ENCODE measurements around the gene TP73. TPM values are rescaled to one million over a fixed set of nuclear protein-coding genes. Genes with fewer than 3 reads are reported as not detected.

Gene TP73
- total and polyA plus RNA-seq, 12 donors = 0.03 to 0.58 (median 0.15) TPM; not detected in 7

GRCh38 chr1:3604997-3605823, 47.1 kb upstream of the TP73 start:
- intact Hi-C loops (cut with DNase I) = no loop called here
- no peak for TF ChIP-seq CTCF (IDR thresholded peaks at IDR 0.05)
- Histone ChIP-seq H3K4me1 (peaks cover 0 to 5% (median 2%) of the 10 kb centered on the region in 9 donors), H3K27ac (no peak overlapping the region), H3K27me3 (peaks cover 0 to 44% (median 23%) of the 10 kb centered on the region in 7 donors), H3K36me3 (no peaks in the 10 kb centered on the region), H3K4me3 (no peak overlapping the region), H3K9me3 (no peaks in the 10 kb centered on the region)
- no peak for ATAC-seq
- 82 to 89% methylated on average over 7 of the region's 7 CpGs for WGBS, 2 donors
- no peak for DNase-seq

DNA sequence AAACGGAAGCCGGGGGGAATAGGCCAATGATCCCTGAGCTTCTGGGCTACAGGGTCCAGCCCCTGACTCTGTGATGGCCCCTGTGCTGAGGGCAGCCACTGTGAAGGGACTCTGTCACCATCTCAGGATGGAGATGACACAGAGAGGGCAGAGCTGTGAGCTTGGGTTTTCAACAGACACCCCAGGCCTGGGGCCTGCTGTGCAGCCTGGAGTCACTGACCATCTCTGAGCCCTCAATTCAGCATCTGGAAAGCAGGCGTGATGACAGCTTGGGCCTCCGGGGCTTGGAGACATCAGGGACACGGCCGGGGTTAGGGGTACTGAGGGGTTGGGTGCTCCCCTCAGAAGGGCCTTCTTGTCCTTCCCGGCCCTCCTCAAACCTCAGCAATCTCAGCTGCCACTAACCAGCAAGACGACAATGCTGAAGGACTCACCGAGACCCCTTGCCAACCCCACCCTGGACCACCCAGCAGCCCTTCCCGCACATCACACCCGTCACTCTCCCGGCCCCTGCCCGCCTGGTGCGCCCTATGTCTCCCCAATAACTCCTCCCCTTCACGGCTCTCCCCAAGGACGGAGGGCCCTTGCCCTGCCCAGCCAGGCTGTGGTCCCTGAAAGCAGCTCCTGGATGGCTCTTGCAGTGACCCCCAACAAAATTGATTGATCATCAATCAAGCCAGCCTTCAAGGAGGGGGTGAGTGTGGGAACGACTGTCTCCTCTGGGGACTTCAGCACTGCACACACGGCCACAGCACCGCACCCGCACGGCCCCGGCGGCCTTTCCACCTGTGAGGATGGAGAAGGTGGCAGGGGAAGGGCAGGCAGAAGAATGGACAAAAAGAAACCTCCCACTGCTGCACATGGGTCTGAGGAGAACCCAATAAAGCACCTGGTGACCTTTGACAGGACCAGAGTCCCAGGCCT, 45.3 kb upstream of the TP73 start:
- DNase-seq = no peak
- 89 to 92% methylated on average over 23 of the region's 23 CpGs for WGBS, 2 donors
- no peak for ATAC-seq
- Histone ChIP-seq H3K27ac (no peak overlapping the region), H3K4me3 (no peak overlapping the region), H3K36me3 (no peaks in the 10 kb centered on the region), H3K4me1 (peaks cover 7 to 22% (median 17%) of the 10 kb centered on the region in 9 donors), H3K27me3 (peaks cover 13 to 62% (median 40%) of the 10 kb centered on the region in 7 donors), H3K9me3 (no peaks in the 10 kb centered on the region)
- no peak for TF ChIP-seq CTCF (IDR thresholded peaks at IDR 0.05)
- intact Hi-C loops (cut with DNase I) = no loop called here

GRCh38 chr1:3607703-3608065, 44.6 kb upstream of the TP73 start:
- Histone ChIP-seq H3K27ac (no peak overlapping the region), H3K9me3 (no peaks in the 10 kb centered on the region), H3K36me3 (no peaks in the 10 kb centered on the region), H3K27me3 (peaks cover 13 to 69% (median 46%) of the 10 kb centered on the region in 7 donors), H3K4me1 (peaks cover 7 to 23% (median 17%) of the 10 kb centered on the region in 9 donors), H3K4me3 (no peak overlapping the region)
- intact Hi-C loops (cut with DNase I) = no loop called here
- no peak for TF ChIP-seq CTCF (IDR thresholded peaks at IDR 0.05)
- ATAC-seq (no peak), DNase-seq (no peak)
- WGBS, 2 donors = 88 to 94% methylated on average over 15 to 18 of the region's 18 CpGs

DNA sequence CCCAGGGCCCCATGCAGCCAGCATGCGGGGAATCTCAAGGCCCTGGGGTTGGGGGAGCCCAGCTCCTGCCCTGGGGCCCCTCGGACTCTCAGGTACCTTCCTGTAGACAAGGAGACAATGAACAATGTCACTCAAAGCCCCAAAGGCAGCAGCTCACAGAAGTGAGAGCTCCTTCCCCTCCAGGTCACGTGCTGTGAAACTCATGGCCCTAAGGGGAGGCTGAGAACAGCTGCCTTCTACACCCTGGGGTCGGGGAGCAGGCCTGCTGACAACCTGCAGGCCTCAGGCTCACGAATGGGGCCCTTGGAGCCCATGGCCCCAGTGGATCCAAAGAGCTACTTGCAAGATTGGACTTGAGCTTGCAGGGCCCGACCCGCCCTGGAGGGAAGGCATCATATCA, 44.2 kb upstream of the TP73 start:
- no peak for TF ChIP-seq CTCF (IDR thresholded peaks at IDR 0.05)
- H3K9me3 ChIP-seq = no peaks in the 10 kb centered on the region
- intact Hi-C loops (cut with DNase I) = no loop called here
- H3K4me3 ChIP-seq = no peak overlapping the region
- 87 to 92% methylated on average over 7 of the region's 7 CpGs for WGBS, 2 donors
- ATAC-seq (no peak), DNase-seq (no peak)
- peaks cover 7 to 23% (median 17%) of the 10 kb centered on the region in 9 donors for H3K4me1 ChIP-seq
- no peaks in the 10 kb centered on the region for H3K36me3 ChIP-seq
- H3K27ac ChIP-seq = no peak overlapping the region
- H3K27me3 ChIP-seq = peaks cover 13 to 69% (median 49%) of the 10 kb centered on the region in 7 donors

All from heart right ventricle (tissue), 16 donors.